Neuronal stem cell (in vitro differentiated cells): ENCODE data around the gene COLEC12.
"Not testable (repeated sequence)": the region's sequence is repeated elsewhere in the genome, so short reads cannot be mapped to it uniquely, and the experiment has no call there.

Experiments used
- DNase-seq: peaks from one replicate; pipeline ENCODE4 v3.0.0-alpha.2; 2013; ENCODE audit warnings: low spot score
- H2AFZ ChIP-seq: one replicate; pipeline ENCODE4 v1.6.1; 2013; ENCODE audit warnings: mild to moderate bottlenecking, low read length, inconsistent platforms
- H2AK5ac ChIP-seq: 2 replicates; pipeline ENCODE4 v1.6.1; 2013; ENCODE audit warnings: low read depth, mild to moderate bottlenecking, inconsistent platforms, low read length, moderate library complexity, mixed read lengths
- H2BK120ac ChIP-seq: 2 replicates; pipeline ENCODE4 v1.6.1; 2013; ENCODE audit warnings: low read depth, mild to moderate bottlenecking, inconsistent platforms, low read length, moderate library complexity, mixed read lengths
- H2BK12ac ChIP-seq: one replicate; pipeline ENCODE4 v1.6.1; 2013; ENCODE audit warnings: low read length, inconsistent platforms
- H2BK15ac ChIP-seq: 2 replicates; pipeline ENCODE4 v1.6.1; 2013; ENCODE audit warnings: mild to moderate bottlenecking, low read length, inconsistent platforms, mixed read lengths
- H2BK5ac ChIP-seq: one replicate; pipeline ENCODE4 v1.6.1; 2013; ENCODE audit warnings: inconsistent platforms, mild to moderate bottlenecking, low read length, moderate library complexity
- H3K14ac ChIP-seq: one replicate; pipeline ENCODE4 v1.6.1; 2013; ENCODE audit warnings: low read length, inconsistent platforms
- H3K18ac ChIP-seq: 2 replicates; pipeline ENCODE4 v1.6.1; 2013; ENCODE audit warnings: low read length, inconsistent platforms
- H3K23ac ChIP-seq: 2 replicates; pipeline ENCODE4 v1.6.1; 2013; ENCODE audit warnings: low read depth, mild to moderate bottlenecking, mixed read lengths, low read length, inconsistent platforms; ENCODE audit not compliant: poor library complexity
- H3K27ac ChIP-seq: replicated peaks from 3 replicates; pipeline ENCODE4 v1.5.1; 2013; ENCODE audit warnings: low read length, inconsistent platforms
- H3K27me3 ChIP-seq, 3 experiments: 2 replicates each; pipeline ENCODE4 v1.6.1; 2013; ENCODE audit warnings: low read length in 3 of 3, mild to moderate bottlenecking in 2 of 3, inconsistent platforms in 1 of 3, low read depth in 1 of 3, mixed read lengths in 1 of 3, moderate library complexity in 1 of 3; ENCODE audit not compliant: control insufficient read depth in 3 of 3, insufficient read depth in 3 of 3
- H3K36me3 ChIP-seq, 2 donors: replicated peaks in 1 of 2; 2 replicates each; pipeline ENCODE4 v1.6.1; 2013; ENCODE audit warnings: low read length in 2 of 2; ENCODE audit not compliant: control insufficient read depth in 2 of 2, insufficient read depth in 2 of 2
- H3K4ac ChIP-seq: 2 replicates; pipeline ENCODE4 v1.6.1; 2013; ENCODE audit warnings: inconsistent platforms, mild to moderate bottlenecking, low read length, moderate library complexity
- H3K4me1 ChIP-seq, 2 donors: 1 replicate in 1 of 2; 2 replicates in 1 of 2; pipeline ENCODE4 v1.6.1; 2013; ENCODE audit warnings: low read length in 2 of 2, low read depth in 1 of 2; ENCODE audit not compliant: control insufficient read depth in 2 of 2, insufficient read depth in 1 of 2
- H3K4me2 ChIP-seq: one replicate; pipeline ENCODE4 v1.6.1; 2013; ENCODE audit warnings: mild to moderate bottlenecking, low read length, inconsistent platforms; ENCODE audit not compliant: insufficient read depth, poor library complexity, severe bottlenecking
- H3K4me3 ChIP-seq, 2 donors: 2 replicates each; pipeline ENCODE4 v1.5.1; 2013; ENCODE audit warnings: low read length in 2 of 2, mild to moderate bottlenecking in 2 of 2, inconsistent platforms in 1 of 2, moderate library complexity in 1 of 2
- H3K79me1 ChIP-seq: one replicate; pipeline ENCODE4 v1.6.1; 2013; ENCODE audit warnings: low read depth, mild to moderate bottlenecking, inconsistent platforms, low read length, moderate library complexity
- H3K9ac ChIP-seq: one replicate; pipeline ENCODE4 v1.6.1; 2013; ENCODE audit warnings: mild to moderate bottlenecking, low read depth, low read length, inconsistent platforms; ENCODE audit not compliant: poor library complexity
- H3K9me3 ChIP-seq, 2 donors: replicated peaks in 1 of 2; 2 replicates each; pipeline versions ENCODE3 to v1.6.1; 2013; ENCODE audit warnings: low read length in 2 of 2, mild to moderate bottlenecking in 2 of 2, inconsistent platforms in 1 of 2, low read depth in 1 of 2, mixed read lengths in 1 of 2, moderate library complexity in 1 of 2; ENCODE audit not compliant: control insufficient read depth in 2 of 2, insufficient read depth in 1 of 2
- H4K8ac ChIP-seq: one replicate; pipeline ENCODE4 v1.6.1; 2013; ENCODE audit warnings: low read depth, mild to moderate bottlenecking, inconsistent platforms, low read length, moderate library complexity
- H4K91ac ChIP-seq: one replicate; pipeline ENCODE4 v1.6.1; 2013; ENCODE audit warnings: low read length, low read depth, mild to moderate bottlenecking, inconsistent platforms; ENCODE audit not compliant: poor library complexity
- WGBS, 2 donors: extraction: QIAGEN DNeasy Blood & Tissue Kit; methylation state at CpG; one replicate each; pipeline ENCODE4 v1.1.7; 2013; ENCODE audit warnings: missing lambda C conversion rate in 2 of 2, mixed read lengths in 1 of 2; ENCODE audit not compliant: insufficient read length in 2 of 2, insufficient replicate concordance in 1 of 2; ENCODE audit errors: extremely low coverage in 2 of 2; 5-methylcytosine and 5-hydroxymethylcytosine counted together

Gene COLEC12

GRCh38 chr18:312415-312814 lies 188.1 kb downstream of the COLEC12 start:
- Histone ChIP-seq H3K4me1 (peaks cover 0 to 3% of the 10 kb centered on the region in 2 donors), H3K27me3 (peaks cover 0 to 2% (median 0%) of the 10 kb centered on the region in 3 experiments), H2BK15ac (no peak overlapping the region), H3K79me1 (no peaks in the 10 kb centered on the region), H4K91ac (no peak overlapping the region), H2AFZ (no peak overlapping the region), H3K18ac (peak overlapping the region; percentile 20), H2AK5ac (no peak overlapping the region), H2BK12ac (no peak overlapping the region), H3K4me2 (no peak overlapping the region), H3K14ac (no peak overlapping the region), H3K4me3 (no peak overlapping the region), H2BK120ac (no peak overlapping the region), H4K8ac (no peak overlapping the region), H3K23ac (no peak overlapping the region), H2BK5ac (no peak overlapping the region), H3K9ac (no peak overlapping the region), H3K27ac (no peak overlapping the region), H3K4ac (no peak overlapping the region), H3K36me3 (no peaks in the 10 kb centered on the region), H3K9me3 (no peaks in the 10 kb centered on the region)
- DNase-seq = no peak
- no CpG with 5 or more reads among the region's 4 CpGs for WGBS, 2 donors

- no peak overlapping the region for H4K91ac ChIP-seq
These were observed 190.5 kb downstream of the COLEC12 start for GRCh38 chr18:310042-310441.

GRCh38 chr18:308086-308485 lies 192.4 kb downstream of the COLEC12 start:
- not testable (repeated sequence) for H3K27me3 ChIP-seq, H3K79me1 ChIP-seq, H4K8ac ChIP-seq, H3K23ac ChIP-seq, H3K4ac ChIP-seq, H3K4me3 ChIP-seq, H3K36me3 ChIP-seq, H3K4me2 ChIP-seq, H3K4me1 ChIP-seq, H3K9me3 ChIP-seq, DNase-seq, H2BK12ac ChIP-seq, H3K18ac ChIP-seq, H2AFZ ChIP-seq, H2BK120ac ChIP-seq, H3K14ac ChIP-seq, H3K9ac ChIP-seq, H2AK5ac ChIP-seq, H4K91ac ChIP-seq, H3K27ac ChIP-seq, H2BK5ac ChIP-seq, H2BK15ac ChIP-seq
- no CpG with 5 or more reads among the region's 4 CpGs for WGBS, 2 donors

More at GRCh38 chr18:310042-310441, 190.5 kb downstream of the COLEC12 start:
- Histone ChIP-seq H2BK120ac (no peak overlapping the region), H3K4me1 (peaks cover 0 to 6% of the 10 kb centered on the region in 2 donors), H3K36me3 (no peaks in the 10 kb centered on the region), H3K4me3 (no peak overlapping the region), H3K79me1 (no peaks in the 10 kb centered on the region), H3K18ac (no peak overlapping the region), H2BK12ac (no peak overlapping the region), H2AK5ac (no peak overlapping the region), H3K27ac (no peak overlapping the region), H2AFZ (no peak overlapping the region), H3K14ac (no peak overlapping the region), H4K8ac (no peak overlapping the region), H3K4me2 (no peak overlapping the region), H3K9me3 (no peaks in the 10 kb centered on the region), H2BK5ac (no peak overlapping the region), H3K4ac (no peak overlapping the region), H3K9ac (no peak overlapping the region), H3K23ac (no peak overlapping the region), H3K27me3 (peaks cover 0 to 7% (median 0%) of the 10 kb centered on the region in 3 experiments), H2BK15ac (no peak overlapping the region)
- no peak for DNase-seq

GRCh38 chr18:306608-307255 lies 193.8 kb downstream of the COLEC12 start:
- Histone ChIP-seq H3K79me1 (no peaks in the 10 kb centered on the region), H3K4me3 (no peak overlapping the region), H3K36me3 (no peaks in the 10 kb centered on the region), H2BK120ac (no peak overlapping the region), H3K9ac (no peak overlapping the region), H2BK12ac (no peak overlapping the region), H2AK5ac (no peak overlapping the region), H2BK5ac (no peak overlapping the region), H4K91ac (no peak overlapping the region), H2AFZ (no peak overlapping the region), H3K14ac (no peak overlapping the region), H3K18ac (no peak overlapping the region), H2BK15ac (no peak overlapping the region), H3K23ac (no peak overlapping the region), H4K8ac (no peak overlapping the region), H3K4me1 (peaks cover 0 to 7% of the 10 kb centered on the region in 2 donors), H3K27me3 (peaks cover 0 to 7% (median 0%) of the 10 kb centered on the region in 3 experiments), H3K4ac (no peak overlapping the region), H3K9me3 (no peaks in the 10 kb centered on the region), H3K4me2 (no peak overlapping the region), H3K27ac (no peak overlapping the region)
- DNase-seq = no peak
- WGBS, 2 donors = no CpG with 5 or more reads among the region's 7 CpGs
